Activated effector memory CD4-positive, alpha-beta T cell treated with Interleukin-2 at 50 U/mL for 16 hours (primary cell): Measurements from ENCODE around the gene BAIAP3.
"Not testable (repeated sequence)": the region's sequence is repeated elsewhere in the genome, so short reads cannot be mapped to it uniquely, and the experiment has no call there.

Experiments used
- DNase-seq: peaks from one replicate; pipeline ENCODE4 v3.0.0-alpha.2; 2020

The BAIAP3 gene

GRCh38 chr16:1319041-1319440, 14.4 kb upstream of the BAIAP3 start:
- DNase-seq = no peak

- no peak for DNase-seq
These were observed 13.3 kb upstream of the BAIAP3 start for GRCh38 chr16:1320097-1320496.

GRCh38 chr16:1320658-1321240, 12.7 kb upstream of the BAIAP3 start:
- no peak for DNase-seq

GRCh38 chr16:1322407-1322806, 11.0 kb upstream of the BAIAP3 start:
- DNase-seq = no peak

- DNase-seq = no peak
These were observed 9.9 kb upstream of the BAIAP3 start for GRCh38 chr16:1323296-1324239.

GRCh38 chr16:1324286-1324826, 9.1 kb upstream of the BAIAP3 start:
- DNase-seq = no peak

GRCh38 chr16:1325261-1325660, 8.2 kb upstream of the BAIAP3 start:
- no peak for DNase-seq

GRCh38 chr16:1325673-1326371, 7.6 kb upstream of the BAIAP3 start:
- no peak for DNase-seq

GRCh38 chr16:1326391-1326790, 7.1 kb upstream of the BAIAP3 start:
- DNase-seq = no peak

GRCh38 chr16:1326946-1327618, 6.4 kb upstream of the BAIAP3 start:
- DNase-seq = no peak

- DNase-seq = no peak
These were observed 5.9 kb upstream of the BAIAP3 start for GRCh38 chr16:1327619-1327947.

GRCh38 chr16:1328136-1328535, 5.3 kb upstream of the BAIAP3 start:
- DNase-seq = not testable (repeated sequence)

- not testable (repeated sequence) for DNase-seq
These were observed 4.5 kb upstream of the BAIAP3 start for GRCh38 chr16:1328961-1329360.

GRCh38 chr16:1330260-1330914, 3.1 kb upstream of the BAIAP3 start:
- DNase-seq = no peak

GRCh38 chr16:1330931-1331711, 2.3 kb upstream of the BAIAP3 start:
- no peak for DNase-seq

GRCh38 chr16:1331712-1332617, 1.5 kb upstream of the BAIAP3 start:
- no peak for DNase-seq

GRCh38 chr16:1332618-1333148, 762 bp upstream of the BAIAP3 start:
- DNase-seq = no peak

- no peak for DNase-seq
These were observed 632 bp downstream of the BAIAP3 start for GRCh38 chr16:1333854-1334700.

- no peak for DNase-seq
These were observed 1.3 kb downstream of the BAIAP3 start for GRCh38 chr16:1334739-1335138.
